ENCODE measurements around the gene COL5A1.
"Not testable (repeated sequence)": the region's sequence is repeated elsewhere in the genome, so short reads cannot be mapped to it uniquely, and the experiment has no call there.

Gene COL5A1

GRCh38 chr9:134684941-134685340 is 43.3 kb downstream of the COL5A1 start:
- H4K5ac ChIP-seq (ENCODE audit: low read length); H3K23ac ChIP-seq (ENCODE audit: low read length); H3K4me1 ChIP-seq (ENCODE audit: control insufficient read depth, low read depth, low read length); H2BK5ac ChIP-seq (ENCODE audit: low read length); H2AK5ac ChIP-seq (ENCODE audit: low read length); H3K27me3 ChIP-seq (ENCODE audit: insufficient read depth, low read length, poor library complexity); H3K9ac ChIP-seq (ENCODE audit: low read length); H3K27ac ChIP-seq (ENCODE audit: low read depth, low read length); H3K56ac ChIP-seq (ENCODE audit: low read length); H4K8ac ChIP-seq (ENCODE audit: low read depth, low read length); H3K4me3 ChIP-seq (ENCODE audit: low read length); H3K36me3 ChIP-seq (ENCODE audit: control insufficient read depth, insufficient read depth, low read length); H2BK120ac ChIP-seq (ENCODE audit: low read depth, low read length); H3K4ac ChIP-seq (ENCODE audit: low read depth, low read length); H2BK15ac ChIP-seq (replicated peaks; ENCODE audit: low read depth); H3K4me2 ChIP-seq (ENCODE audit: low read length); H3K18ac ChIP-seq (ENCODE audit: low read length); DNase-seq: not testable (repeated sequence)
- Histone ChIP-seq H3K79me2 (ENCODE audit: control insufficient read depth, insufficient read depth, low read length) (peaks cover 22% of the 10 kb centered on the region), H3K79me1 (ENCODE audit: low read length) (peaks cover 42% of the 10 kb centered on the region)

GRCh38 chr9:134685784-134686183 is 44.2 kb downstream of the COL5A1 start:
- Histone ChIP-seq H3K27me3 (ENCODE audit: insufficient read depth, low read length, poor library complexity) (no peaks in the 10 kb centered on the region), H3K4me2 (ENCODE audit: low read length) (no peak overlapping the region), H2BK15ac (replicated peaks; ENCODE audit: low read depth) (no peak overlapping the region), H2BK5ac (ENCODE audit: low read length) (no peak overlapping the region), H3K4ac (ENCODE audit: low read depth, low read length) (no peak overlapping the region), H3K36me3 (ENCODE audit: control insufficient read depth, insufficient read depth, low read length) (no peaks in the 10 kb centered on the region), H3K27ac (ENCODE audit: low read depth, low read length) (no peak overlapping the region), H3K79me1 (ENCODE audit: low read length) (peaks cover 37% of the 10 kb centered on the region), H4K5ac (ENCODE audit: low read length) (no peak overlapping the region), H4K8ac (ENCODE audit: low read depth, low read length) (no peak overlapping the region), H3K79me2 (ENCODE audit: control insufficient read depth, insufficient read depth, low read length) (peaks cover 15% of the 10 kb centered on the region), H3K23ac (ENCODE audit: low read length) (no peak overlapping the region), H3K56ac (ENCODE audit: low read length) (no peak overlapping the region), H2AK5ac (ENCODE audit: low read length) (no peak overlapping the region), H3K9ac (ENCODE audit: low read length) (no peak overlapping the region), H3K4me1 (ENCODE audit: control insufficient read depth, low read depth, low read length) (no peaks in the 10 kb centered on the region), H3K18ac (ENCODE audit: low read length) (no peak overlapping the region), H2BK120ac (ENCODE audit: low read depth, low read length) (no peak overlapping the region), H3K4me3 (ENCODE audit: low read length) (no peak overlapping the region)
- WGBS (ENCODE audit: extremely low coverage, insufficient coverage, low lambda C conversion rate) = 100% methylated on average over 2 of the region's 3 CpGs
- no peak for DNase-seq

GRCh38 chr9:134686896-134687295 is 45.3 kb downstream of the COL5A1 start:
- no peak overlapping the region for H2BK5ac ChIP-seq (ENCODE audit: low read length)
- H2BK15ac ChIP-seq (replicated peaks; ENCODE audit: low read depth) = no peak overlapping the region
- H2AK5ac ChIP-seq (ENCODE audit: low read length) = no peak overlapping the region
- no peak overlapping the region for H3K23ac ChIP-seq (ENCODE audit: low read length)
- H3K4ac ChIP-seq (ENCODE audit: low read depth, low read length) = no peak overlapping the region
- no peak overlapping the region for H4K8ac ChIP-seq (ENCODE audit: low read depth, low read length)
- no peak overlapping the region for H3K18ac ChIP-seq (ENCODE audit: low read length)
- H3K27me3 ChIP-seq (ENCODE audit: insufficient read depth, low read length, poor library complexity) = no peaks in the 10 kb centered on the region
- peaks cover 3% of the 10 kb centered on the region for H3K36me3 ChIP-seq (ENCODE audit: control insufficient read depth, insufficient read depth, low read length)
- H3K4me1 ChIP-seq (ENCODE audit: control insufficient read depth, low read depth, low read length) = no peaks in the 10 kb centered on the region
- no peak overlapping the region for H3K27ac ChIP-seq (ENCODE audit: low read depth, low read length)
- H3K4me2 ChIP-seq (ENCODE audit: low read length) = no peak overlapping the region
- peaks cover 10% of the 10 kb centered on the region for H3K79me2 ChIP-seq (ENCODE audit: control insufficient read depth, insufficient read depth, low read length)
- H3K4me3 ChIP-seq (ENCODE audit: low read length) = no peak overlapping the region
- no peak overlapping the region for H3K56ac ChIP-seq (ENCODE audit: low read length)
- H3K9ac ChIP-seq (ENCODE audit: low read length) = no peak overlapping the region
- H3K79me1 ChIP-seq (ENCODE audit: low read length) = peaks cover 35% of the 10 kb centered on the region
- WGBS (ENCODE audit: extremely low coverage, insufficient coverage, low lambda C conversion rate) = no CpG with 5 or more reads among the region's 9 CpGs
- H2BK120ac ChIP-seq (ENCODE audit: low read depth, low read length) = no peak overlapping the region
- no peak overlapping the region for H4K5ac ChIP-seq (ENCODE audit: low read length)
- DNase-seq = no peak

- no peak overlapping the region for H3K23ac ChIP-seq (ENCODE audit: low read length)
- H3K18ac ChIP-seq (ENCODE audit: low read length) = no peak overlapping the region
- no peak overlapping the region for H2BK120ac ChIP-seq (ENCODE audit: low read depth, low read length)
- no peak overlapping the region for H2BK5ac ChIP-seq (ENCODE audit: low read length)
- no peak overlapping the region for H3K4ac ChIP-seq (ENCODE audit: low read depth, low read length)
- no peak overlapping the region for H2BK15ac ChIP-seq (replicated peaks; ENCODE audit: low read depth)
- H4K8ac ChIP-seq (ENCODE audit: low read depth, low read length) = no peak overlapping the region
- H3K56ac ChIP-seq (ENCODE audit: low read length) = no peak overlapping the region
- H3K4me1 ChIP-seq (ENCODE audit: control insufficient read depth, low read depth, low read length) = no peaks in the 10 kb centered on the region
- peaks cover 35% of the 10 kb centered on the region for H3K79me1 ChIP-seq (ENCODE audit: low read length)
- H3K27me3 ChIP-seq (ENCODE audit: insufficient read depth, low read length, poor library complexity) = no peaks in the 10 kb centered on the region
- no peak for DNase-seq
- H4K5ac ChIP-seq (ENCODE audit: low read length) = no peak overlapping the region
- H3K36me3 ChIP-seq (ENCODE audit: control insufficient read depth, insufficient read depth, low read length) = peaks cover 7% of the 10 kb centered on the region
- H3K9ac ChIP-seq (ENCODE audit: low read length) = no peak overlapping the region
- WGBS (ENCODE audit: extremely low coverage, insufficient coverage, low lambda C conversion rate) = no CpG with 5 or more reads among the region's 10 CpGs
- peaks cover 10% of the 10 kb centered on the region for H3K79me2 ChIP-seq (ENCODE audit: control insufficient read depth, insufficient read depth, low read length)
- H3K27ac ChIP-seq (ENCODE audit: low read depth, low read length) = no peak overlapping the region
- no peak overlapping the region for H3K4me2 ChIP-seq (ENCODE audit: low read length)
- H3K4me3 ChIP-seq (ENCODE audit: low read length) = no peak overlapping the region
- H2AK5ac ChIP-seq (ENCODE audit: low read length) = no peak overlapping the region
Observed at GRCh38 chr9:134687556-134687955, 46.0 kb downstream of the COL5A1 start.

- Histone ChIP-seq H3K9ac (ENCODE audit: low read length) (no peak overlapping the region), H2BK120ac (ENCODE audit: low read depth, low read length) (no peak overlapping the region), H3K79me2 (ENCODE audit: control insufficient read depth, insufficient read depth, low read length) (peaks cover 10% of the 10 kb centered on the region), H4K5ac (ENCODE audit: low read length) (no peak overlapping the region), H3K4me3 (ENCODE audit: low read length) (no peak overlapping the region), H3K79me1 (ENCODE audit: low read length) (peaks cover 34% of the 10 kb centered on the region), H3K27me3 (ENCODE audit: insufficient read depth, low read length, poor library complexity) (no peaks in the 10 kb centered on the region), H3K23ac (ENCODE audit: low read length) (no peak overlapping the region), H3K4me1 (ENCODE audit: control insufficient read depth, low read depth, low read length) (no peaks in the 10 kb centered on the region), H3K18ac (ENCODE audit: low read length) (no peak overlapping the region), H3K56ac (ENCODE audit: low read length) (no peak overlapping the region), H2BK5ac (ENCODE audit: low read length) (no peak overlapping the region), H4K8ac (ENCODE audit: low read depth, low read length) (no peak overlapping the region), H3K4ac (ENCODE audit: low read depth, low read length) (no peak overlapping the region), H3K27ac (ENCODE audit: low read depth, low read length) (no peak overlapping the region), H2BK15ac (replicated peaks; ENCODE audit: low read depth) (no peak overlapping the region), H3K4me2 (ENCODE audit: low read length) (no peak overlapping the region), H3K36me3 (ENCODE audit: control insufficient read depth, insufficient read depth, low read length) (peaks cover 8% of the 10 kb centered on the region), H2AK5ac (ENCODE audit: low read length) (no peak overlapping the region)
- WGBS (ENCODE audit: extremely low coverage, insufficient coverage, low lambda C conversion rate) = no CpG with 5 or more reads among the region's 15 CpGs
- DNase-seq = no peak
Observed at GRCh38 chr9:134688231-134688630, 46.6 kb downstream of the COL5A1 start.

- Histone ChIP-seq H2AK5ac (ENCODE audit: low read length) (no peak overlapping the region), H3K56ac (ENCODE audit: low read length) (no peak overlapping the region), H3K27ac (ENCODE audit: low read depth, low read length) (no peak overlapping the region), H3K23ac (ENCODE audit: low read length) (no peak overlapping the region), H2BK120ac (ENCODE audit: low read depth, low read length) (no peak overlapping the region), H3K79me2 (ENCODE audit: control insufficient read depth, insufficient read depth, low read length) (peaks cover 10% of the 10 kb centered on the region), H3K27me3 (ENCODE audit: insufficient read depth, low read length, poor library complexity) (no peaks in the 10 kb centered on the region), H3K4ac (ENCODE audit: low read depth, low read length) (no peak overlapping the region), H3K4me2 (ENCODE audit: low read length) (no peak overlapping the region), H4K8ac (ENCODE audit: low read depth, low read length) (no peak overlapping the region), H2BK5ac (ENCODE audit: low read length) (no peak overlapping the region), H3K4me3 (ENCODE audit: low read length) (no peak overlapping the region), H2BK15ac (replicated peaks; ENCODE audit: low read depth) (no peak overlapping the region), H3K36me3 (ENCODE audit: control insufficient read depth, insufficient read depth, low read length) (peaks cover 8% of the 10 kb centered on the region), H3K18ac (ENCODE audit: low read length) (no peak overlapping the region), H4K5ac (ENCODE audit: low read length) (no peak overlapping the region), H3K9ac (ENCODE audit: low read length) (no peak overlapping the region), H3K79me1 (ENCODE audit: low read length) (peaks cover 32% of the 10 kb centered on the region), H3K4me1 (ENCODE audit: control insufficient read depth, low read depth, low read length) (no peaks in the 10 kb centered on the region)
- no peak for DNase-seq
- WGBS (ENCODE audit: extremely low coverage, insufficient coverage, low lambda C conversion rate) = no CpG with 5 or more reads among the region's 17 CpGs
Observed at GRCh38 chr9:134688661-134689320, 47.2 kb downstream of the COL5A1 start.
